HEK293T (cell line): ENCODE results near the gene ROR1.

Experiments
- CTCF ChIA-PET: fragments of 350-600 bp; formaldehyde crosslinking; extraction: SDS; loops from one replicate; lab custom pipeline; 2021; ENCODE audit warnings: antibody characterized with exemption, inconsistent platforms; lab: Yijun Ruan, JAX
- POLR2A ChIA-PET: fragments of 350-600 bp; formaldehyde crosslinking; extraction: SDS; loops from one replicate; lab custom pipeline; 2020; ENCODE audit warnings: antibody characterized with exemption, inconsistent platforms; lab: Yijun Ruan, JAX
- DNase-seq: peaks from one replicate; pipeline ENCODE4 v3.0.0; 2012; ENCODE audit warnings: mixed read lengths; ENCODE audit errors: extremely low spot score
- ARNT ChIP-seq: fragments of 450-650 bp; IDR thresholded peaks from 2 replicates; pipeline ENCODE4 v1.6.1; 2017; ENCODE audit warnings: mild to moderate bottlenecking
- BHLHE40 ChIP-seq: fragments of 450-650 bp; IDR thresholded peaks from 2 replicates; pipeline ENCODE4 v1.6.1; 2016; ENCODE audit warnings: mild to moderate bottlenecking, moderate library complexity, borderline replicate concordance
- CTBP1 ChIP-seq: fragments of 450-650 bp; IDR thresholded peaks from 2 replicates; pipeline ENCODE4 v1.6.1; 2016; ENCODE audit warnings: borderline replicate concordance
- ELF4 ChIP-seq: fragments of 450-650 bp; IDR thresholded peaks from 2 replicates; pipeline ENCODE4 v1.6.1; 2017; ENCODE audit warnings: antibody characterized with exemption
- FOXA1 ChIP-seq: fragments of 450-650 bp; IDR thresholded peaks from 2 replicates; pipeline ENCODE4 v1.6.1; 2016; ENCODE audit warnings: mild to moderate bottlenecking
- FOXK2 ChIP-seq: fragments of 450-650 bp; IDR thresholded peaks from 2 replicates; pipeline ENCODE4 v1.6.1; 2016; ENCODE audit warnings: mild to moderate bottlenecking
- FOXM1 ChIP-seq: fragments of 450-650 bp; IDR thresholded peaks from 2 replicates; pipeline ENCODE4 v1.6.1; 2017; ENCODE audit warnings: mild to moderate bottlenecking, borderline replicate concordance
- HDGF ChIP-seq: fragments of 450-650 bp; IDR thresholded peaks from 2 replicates; pipeline ENCODE4 v1.6.1; 2017; ENCODE audit warnings: antibody characterized with exemption, borderline replicate concordance
- L3MBTL2 ChIP-seq: fragments of 450-650 bp; conservative IDR thresholded peaks from 2 replicates; pipeline ENCODE4 v1.6.1; 2016; ENCODE audit warnings: mild to moderate bottlenecking
- LEF1 ChIP-seq: fragments of 450-650 bp; IDR thresholded peaks from 2 replicates; pipeline ENCODE4 v1.6.1; 2017; ENCODE audit warnings: mild to moderate bottlenecking, borderline replicate concordance
- NFRKB ChIP-seq: fragments of 450-650 bp; IDR thresholded peaks from 2 replicates; pipeline ENCODE4 v1.6.1; 2016; ENCODE audit warnings: mild to moderate bottlenecking, moderate library complexity
- PKNOX1 ChIP-seq: fragments of 450-650 bp; IDR thresholded peaks from 2 replicates; pipeline ENCODE4 v1.6.1; 2016
- SP1 ChIP-seq: fragments of 450-650 bp; IDR thresholded peaks from 2 replicates; pipeline ENCODE4 v1.6.1; 2017
- SUZ12 ChIP-seq: fragments of 450-650 bp; IDR thresholded peaks from 2 replicates; pipeline ENCODE4 v1.6.1; 2016; ENCODE audit warnings: mild to moderate bottlenecking
- TARDBP ChIP-seq: fragments of 450-650 bp; IDR thresholded peaks from 2 replicates; pipeline ENCODE4 v1.6.1; 2016
- ZNF384 ChIP-seq: fragments of 450-650 bp; IDR thresholded peaks from 2 replicates; pipeline ENCODE4 v1.6.1; 2016

The ROR1 gene

DNA sequence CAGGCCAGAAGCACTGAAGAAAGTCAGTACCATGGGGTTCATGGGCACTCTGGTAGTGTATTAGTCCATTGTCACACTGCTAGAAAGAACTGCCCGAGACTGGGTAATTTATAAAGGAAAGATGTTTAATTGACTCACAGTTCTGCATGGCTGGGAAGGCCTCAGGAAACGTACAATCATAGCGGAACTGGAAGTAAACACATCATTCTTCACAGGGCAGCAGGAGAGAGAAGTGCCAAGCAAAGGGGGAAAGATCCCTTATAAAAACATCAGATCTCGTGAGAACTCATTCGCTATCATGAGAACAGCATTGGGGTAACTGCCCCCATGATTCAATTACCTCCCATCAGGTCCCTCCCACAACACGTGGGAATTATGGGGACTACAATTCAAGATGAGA, 20.2 kb upstream of the ROR1 start:
- ChIA-PET CTCF (no interaction called here), POLR2A (no interaction called here)
- no peak for TF ChIP-seq HDGF
- no peak for TF ChIP-seq SP1
- no peak for TF ChIP-seq PKNOX1
- TF ChIP-seq TARDBP, result no peak
- no peak for TF ChIP-seq L3MBTL2
- DNase-seq, result no peak

GRCh38 chr1:63756839-63757238, 17.0 kb upstream of the ROR1 start:
- DNase-seq, result no peak
- ChIA-PET CTCF (interaction anchor here (2.2 kb wide), 1 partner anchor 65 kb away, joined by 4 read pairs; no protein-coding TSS in a partner anchor), POLR2A (no interaction called here)
- TF ChIP-seq FOXK2 (no peak), L3MBTL2 (no peak), FOXM1 (no peak), HDGF (no peak), SUZ12 (no peak), TARDBP (no peak), ARNT (no peak), ELF4 (no peak), PKNOX1 (no peak), NFRKB (no peak), SP1 (no peak), CTBP1 (no peak), ZNF384 (no peak), FOXA1 (no peak), LEF1 (no peak), BHLHE40 (no peak)

- ChIA-PET POLR2A (no interaction called here), CTCF (interaction anchor here (2.2 kb wide), 1 partner anchor 65 kb away, joined by 4 read pairs; no protein-coding TSS in a partner anchor)
- no peak for TF ChIP-seq CTBP1
- no peak for DNase-seq
Measured at GRCh38 chr1:63757334-63757733, 16.5 kb upstream of the ROR1 start.

- POLR2A ChIA-PET, result no interaction called here
- TF ChIP-seq SP1, result no peak
- no peak for TF ChIP-seq SUZ12
- TF ChIP-seq L3MBTL2, result no peak
- TF ChIP-seq TARDBP, result no peak
- no peak for TF ChIP-seq HDGF
- CTCF ChIA-PET, result interaction anchor here (2.2 kb wide), 1 partner anchor 67 kb away, joined by 4 read pairs; no protein-coding TSS in a partner anchor
- DNase-seq, result no peak
Measured at GRCh38 chr1:63758791-63759190, 15.0 kb upstream of the ROR1 start.

DNA sequence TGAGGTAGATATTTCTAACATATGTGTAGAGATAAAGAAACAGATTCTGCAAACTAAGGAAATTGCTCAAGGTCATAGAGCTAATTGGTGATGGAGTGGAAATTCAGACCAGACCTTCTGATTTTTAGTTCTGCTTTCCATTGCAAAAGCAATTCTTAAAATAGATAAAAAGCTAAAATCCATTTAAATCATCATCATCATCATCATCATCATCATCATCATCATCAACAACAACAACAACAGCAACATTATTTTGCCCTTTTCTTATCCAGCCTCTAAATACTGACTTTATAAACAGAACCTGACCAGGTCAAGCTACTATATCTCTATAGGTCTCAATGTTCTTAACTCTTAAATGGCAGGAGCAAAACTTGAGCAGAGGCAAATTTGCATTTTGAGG, 14.0 kb upstream of the ROR1 start:
- no peak for DNase-seq
- POLR2A ChIA-PET, result interaction anchor here (0.7 kb wide), 1 partner anchor 732 kb away, joined by 4 read pairs; no protein-coding TSS in a partner anchor
- TF ChIP-seq CTBP1, result no peak
- TF ChIP-seq PKNOX1, result no peak
- TF ChIP-seq ELF4, result no peak
- TF ChIP-seq TARDBP, result no peak
- CTCF ChIA-PET, result interaction anchor here (0.8 kb wide), 1 partner anchor 11 kb away, joined by 3 read pairs; no protein-coding TSS in a partner anchor

DNA sequence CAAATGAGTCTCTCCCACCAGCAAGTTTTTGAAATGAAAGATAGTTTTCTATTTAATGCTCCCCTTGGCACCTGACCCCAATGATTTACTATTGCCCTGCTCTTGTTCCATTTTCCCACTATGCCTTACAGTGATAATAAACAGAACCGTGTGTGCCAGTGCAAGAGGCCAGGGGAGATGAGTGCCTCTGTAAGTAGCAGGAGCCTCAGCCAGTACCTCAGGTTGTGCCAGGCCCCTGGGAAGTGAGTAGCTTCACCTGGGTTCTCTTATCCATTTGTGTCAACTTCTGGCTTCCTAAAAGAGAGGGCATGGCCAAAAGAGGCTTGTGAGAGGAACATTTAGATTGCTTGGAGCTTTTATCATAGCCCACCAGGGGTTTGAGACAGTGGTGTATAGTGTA, 3.4 kb upstream of the ROR1 start:
- POLR2A ChIA-PET, result no interaction called here
- CTCF ChIA-PET, result interaction anchor here (1.1 to 1.8 kb wide), 2 partner anchors 11 to 79 kb away, joined by 3 to 7 read pairs; no protein-coding TSS in a partner anchor
- TF ChIP-seq ZNF384 (no peak), ELF4 (no peak)
- no peak for DNase-seq

DNA sequence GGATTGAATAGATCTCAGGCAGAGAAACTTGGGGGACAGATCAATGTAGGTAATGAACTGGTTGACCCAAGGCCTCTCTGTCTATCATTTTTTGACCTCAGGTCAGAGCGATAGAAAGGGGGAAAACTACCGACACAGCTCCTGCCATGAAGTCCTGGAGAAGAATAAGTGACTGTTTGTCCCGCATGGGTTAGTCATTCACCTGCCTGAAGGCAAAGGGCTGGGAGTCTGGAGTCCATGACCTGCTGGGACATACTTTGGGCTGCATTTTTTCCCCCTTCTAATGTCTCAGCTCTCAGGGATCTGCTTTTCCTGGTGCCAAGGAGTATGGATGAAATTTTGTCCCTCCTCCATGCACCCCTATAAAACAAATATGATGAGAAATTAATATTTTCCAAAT, 1.6 kb upstream of the ROR1 start:
- POLR2A ChIA-PET, result no interaction called here
- CTCF ChIA-PET, result interaction anchor here (2.7 kb wide), 1 partner anchor 81 kb away, joined by 18 read pairs; no protein-coding TSS in a partner anchor
- TF ChIP-seq PKNOX1 (no peak), CTBP1 (no peak), TARDBP (no peak), SUZ12 (no peak), SP1 (no peak), LEF1 (no peak), FOXK2 (no peak), ELF4 (no peak), L3MBTL2 (no peak), FOXA1 (no peak), ZNF384 (no peak), NFRKB (no peak), ARNT (no peak), HDGF (no peak), FOXM1 (no peak)
- DNase-seq, result no peak
